Naive B cell (primary cell): Measurements from ENCODE around the gene MLLT6. TPM values are rescaled to one million over a fixed set of nuclear protein-coding genes. Genes with fewer than 3 reads are reported as not detected.

Source experiments
- ATAC-seq, 2 donors: fragments of 150-1000 bp; cut with Tn5 transposase; 2 replicates each; pipeline ENCODE4 v1.10.0; 2021; ENCODE audit warnings: low read depth in 2 of 2, mild to moderate bottlenecking in 2 of 2, moderate library complexity in 2 of 2
- DNase-seq: peaks from one replicate; pipeline ENCODE4 v3.0.0; 2022
- H3K27ac Mint-ChIP-seq, 6 donors: one replicate each; pipeline ENCODE4 v1.8.0; 2020 to 2022; ENCODE audit warnings: mild to moderate bottlenecking in 6 of 6, mixed read lengths in 6 of 6, moderate library complexity in 5 of 6, inconsistent platforms in 2 of 6
- H3K27me3 Mint-ChIP-seq, 3 donors: one replicate each; pipeline ENCODE4 v1.8.0; 2021 to 2022; ENCODE audit warnings: mixed read lengths in 3 of 3, mild to moderate bottlenecking in 1 of 3
- H3K36me3 Mint-ChIP-seq, 2 donors: one replicate each; pipeline ENCODE4 v1.8.0; 2020 to 2022; ENCODE audit warnings: mixed read lengths in 2 of 2, inconsistent platforms in 1 of 2, mild to moderate bottlenecking in 1 of 2
- H3K4me1 Mint-ChIP-seq, 3 donors: one replicate each; pipeline ENCODE4 v1.8.0; 2020 to 2022; ENCODE audit warnings: mixed read lengths in 3 of 3, inconsistent platforms in 1 of 3, mild to moderate bottlenecking in 1 of 3, moderate library complexity in 1 of 3
- H3K4me3 Mint-ChIP-seq, 8 donors: one replicate each; pipeline ENCODE4 v1.8.0; 2020 to 2022; ENCODE audit warnings: mild to moderate bottlenecking in 8 of 8, mixed read lengths in 8 of 8, moderate library complexity in 8 of 8, inconsistent platforms in 2 of 8
- H3K9me3 Mint-ChIP-seq, 7 donors: one replicate each; pipeline ENCODE4 v1.8.0; 2020 to 2022; ENCODE audit warnings: mixed read lengths in 7 of 7, mild to moderate bottlenecking in 5 of 7, inconsistent platforms in 2 of 7, moderate library complexity in 1 of 7
- polyA plus RNA-seq, 6 donors: library from polyadenylated mRNA; unstranded; fragments of 300-500 nt; fragmentation: Illumina TruSeq; gene quantifications; one replicate each; pipeline ENCODE4 v1.2.3, GENCODE V29; 2021; ENCODE audit warnings: low read depth in 6 of 6

The MLLT6 gene
- polyA plus RNA-seq, 6 donors from 2014 or later: 1.7 to 9.0 (median 4.7) TPM

DNA sequence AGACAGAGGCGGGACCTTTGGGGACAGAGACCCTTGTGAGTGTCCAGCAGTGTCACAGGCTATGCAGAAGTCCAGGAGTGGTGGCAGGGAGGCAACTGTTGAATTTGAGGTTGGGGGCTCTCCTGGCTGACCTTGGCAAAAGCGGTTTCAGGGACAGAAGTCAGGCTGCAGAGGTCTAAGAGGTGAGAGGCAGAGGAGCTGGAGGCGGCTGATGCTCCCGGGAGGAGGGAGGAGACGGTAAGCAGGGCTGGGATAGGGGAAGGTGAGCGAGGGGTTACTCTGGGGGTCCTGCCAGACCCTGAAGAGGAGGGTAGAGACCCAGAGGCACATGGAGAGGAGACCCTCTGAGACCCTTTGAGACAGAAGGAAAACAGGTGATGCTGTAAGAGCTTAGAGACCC is 35.6 kb upstream of the MLLT6 start:
- Mint-ChIP-seq H3K4me1 (peaks cover 14 to 23% (median 21%) of the 10 kb centered on the region in 3 donors), H3K36me3 (peaks cover 0 to 4% of the 10 kb centered on the region in 2 donors), H3K9me3 (peaks cover 0 to under 1% (median 0%) of the 10 kb centered on the region in 7 donors), H3K27ac (peak overlapping the region in 1 of 6 donors; percentile 84), H3K4me3 (peak overlapping the region in 1 of 8 donors; percentile 40), H3K27me3 (peaks cover 50 to 68% (median 62%) of the 10 kb centered on the region in 3 donors)
- ATAC-seq (no peak), DNase-seq (no peak)

DNA sequence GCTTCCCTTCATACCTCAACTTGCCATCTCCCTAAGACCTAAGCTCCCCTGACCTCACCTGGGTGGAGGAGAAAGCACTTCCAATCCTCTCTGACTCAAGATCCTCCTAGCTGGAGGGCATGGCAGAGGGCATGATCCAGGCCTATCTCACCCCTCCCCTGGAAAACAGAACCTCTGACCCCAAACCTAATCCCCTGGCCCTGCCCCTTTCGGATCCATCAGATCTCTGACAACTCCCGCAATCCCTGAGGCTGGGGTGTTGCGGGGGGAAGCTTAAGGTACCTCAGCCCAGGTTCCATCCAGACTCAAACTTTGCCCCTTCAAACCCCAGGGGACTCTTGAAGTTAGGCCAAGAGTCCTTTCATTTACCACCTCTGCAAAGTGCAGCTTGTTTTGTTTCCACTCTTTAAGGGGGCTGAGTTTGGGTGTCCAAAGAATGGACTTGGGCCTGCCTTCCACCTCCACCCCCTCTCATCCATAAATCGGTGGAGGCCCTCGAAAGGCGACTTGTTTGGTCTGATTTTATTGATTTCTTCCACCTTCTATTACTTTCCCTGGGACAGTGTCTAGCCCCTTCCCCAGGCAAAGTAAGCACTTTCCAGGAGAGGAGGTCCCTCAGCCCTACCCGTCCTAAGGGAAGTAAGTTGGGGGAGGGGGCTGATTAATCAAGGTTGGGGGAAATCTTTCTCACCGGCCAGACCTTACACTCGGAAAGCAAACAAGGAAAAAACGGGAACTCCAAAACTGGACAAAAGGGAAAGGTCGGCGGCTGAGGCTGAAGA is 32.9 kb upstream of the MLLT6 start:
- H3K9me3 Mint-ChIP-seq: no peaks in the 10 kb centered on the region
- peak overlapping the region in 6 of 8 donors; percentile 34 to 78 (median 43) for H3K4me3 Mint-ChIP-seq
- peak overlapping the region in 2 of 6 donors; percentile 42 to 70 for H3K27ac Mint-ChIP-seq
- ATAC-seq (no peak), DNase-seq (no peak)
- peaks cover 23 to 42% (median 42%) of the 10 kb centered on the region in 3 donors for H3K4me1 Mint-ChIP-seq
- peaks cover 59 to 83% (median 74%) of the 10 kb centered on the region in 3 donors for H3K27me3 Mint-ChIP-seq
- no peaks in the 10 kb centered on the region for H3K36me3 Mint-ChIP-seq

DNA sequence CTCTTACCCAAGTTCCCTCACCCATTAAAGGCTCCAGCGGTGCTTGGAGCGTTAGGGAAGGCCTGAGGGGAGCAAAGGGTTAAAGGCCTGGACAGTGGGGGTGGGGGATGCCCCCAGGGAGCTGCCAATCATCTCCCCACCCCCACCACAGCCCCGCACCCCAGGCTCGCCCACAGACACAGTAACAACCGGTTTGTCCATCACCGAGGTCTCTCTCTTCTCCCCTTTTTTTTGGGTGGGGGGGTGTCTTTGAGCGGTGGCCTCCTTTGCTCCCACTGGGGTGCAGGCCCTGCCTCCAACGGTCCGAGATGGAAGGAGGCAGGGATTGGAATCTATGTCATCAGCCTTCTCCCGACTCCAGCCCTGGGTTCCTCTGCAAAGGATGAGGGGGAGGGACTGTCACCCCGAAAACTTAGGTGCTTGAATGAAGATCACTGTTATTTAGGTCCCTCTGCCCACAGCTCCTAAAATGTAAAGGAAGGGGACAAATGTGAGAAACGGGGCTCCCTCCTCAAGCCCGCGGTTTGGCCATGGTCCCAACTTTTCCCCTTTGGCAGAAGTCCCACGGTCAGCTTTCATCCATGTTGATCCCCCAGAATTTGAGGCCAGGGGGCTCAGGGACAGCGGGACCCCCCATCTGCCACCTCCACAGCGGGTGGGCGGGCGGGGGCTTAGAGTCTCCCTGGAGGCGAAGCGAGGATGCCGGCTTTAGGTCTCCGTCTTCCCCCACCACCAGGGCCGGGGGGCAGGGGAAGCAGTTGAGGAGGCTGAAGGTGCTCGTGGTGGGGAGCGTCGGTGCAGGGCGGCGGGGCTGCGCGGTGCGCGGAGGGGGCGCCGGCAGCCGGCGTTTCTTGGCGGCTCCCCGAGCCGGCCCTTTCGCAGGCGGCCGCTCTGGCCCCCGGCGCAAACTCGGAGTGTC is 32.0 kb upstream of the MLLT6 start:
- H3K27me3 Mint-ChIP-seq: peaks cover 54 to 74% (median 65%) of the 10 kb centered on the region in 3 donors
- H3K4me1 Mint-ChIP-seq: peaks cover 18 to 41% (median 39%) of the 10 kb centered on the region in 3 donors
- ATAC-seq (no peak), DNase-seq (no peak)
- no peaks in the 10 kb centered on the region for H3K9me3 Mint-ChIP-seq
- H3K27ac Mint-ChIP-seq: peak overlapping the region in 1 of 6 donors; percentile 47
- H3K4me3 Mint-ChIP-seq: peak overlapping the region; percentile 32 to 85 (median 63)
- no peaks in the 10 kb centered on the region for H3K36me3 Mint-ChIP-seq

DNA sequence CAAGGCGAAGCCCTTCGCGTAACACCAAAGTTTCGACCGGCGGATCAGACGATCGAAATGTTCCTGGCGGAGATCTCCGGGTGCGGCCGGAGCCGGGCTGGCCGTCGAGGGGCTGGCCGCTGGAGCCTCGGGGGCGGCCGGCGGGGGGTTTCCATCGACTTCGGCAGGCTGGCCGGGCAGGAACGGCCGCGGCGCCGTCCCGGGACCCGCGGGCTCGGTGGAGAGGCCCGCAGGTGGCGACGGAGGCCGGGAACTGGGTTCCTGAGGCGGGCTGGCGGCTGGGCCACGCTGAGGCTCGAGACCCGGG is 31.4 kb upstream of the MLLT6 start:
- H3K27ac Mint-ChIP-seq: no peak overlapping the region
- H3K27me3 Mint-ChIP-seq: peaks cover 50 to 68% (median 58%) of the 10 kb centered on the region in 3 donors
- H3K4me1 Mint-ChIP-seq: peaks cover 18 to 41% (median 39%) of the 10 kb centered on the region in 3 donors
- ATAC-seq: peak; percentile 7 to 13
- peak overlapping the region in 2 of 8 donors; percentile 68 to 72 for H3K4me3 Mint-ChIP-seq
- no peaks in the 10 kb centered on the region for H3K36me3 Mint-ChIP-seq
- peak; percentile 24 for DNase-seq
- no peaks in the 10 kb centered on the region for H3K9me3 Mint-ChIP-seq

DNA sequence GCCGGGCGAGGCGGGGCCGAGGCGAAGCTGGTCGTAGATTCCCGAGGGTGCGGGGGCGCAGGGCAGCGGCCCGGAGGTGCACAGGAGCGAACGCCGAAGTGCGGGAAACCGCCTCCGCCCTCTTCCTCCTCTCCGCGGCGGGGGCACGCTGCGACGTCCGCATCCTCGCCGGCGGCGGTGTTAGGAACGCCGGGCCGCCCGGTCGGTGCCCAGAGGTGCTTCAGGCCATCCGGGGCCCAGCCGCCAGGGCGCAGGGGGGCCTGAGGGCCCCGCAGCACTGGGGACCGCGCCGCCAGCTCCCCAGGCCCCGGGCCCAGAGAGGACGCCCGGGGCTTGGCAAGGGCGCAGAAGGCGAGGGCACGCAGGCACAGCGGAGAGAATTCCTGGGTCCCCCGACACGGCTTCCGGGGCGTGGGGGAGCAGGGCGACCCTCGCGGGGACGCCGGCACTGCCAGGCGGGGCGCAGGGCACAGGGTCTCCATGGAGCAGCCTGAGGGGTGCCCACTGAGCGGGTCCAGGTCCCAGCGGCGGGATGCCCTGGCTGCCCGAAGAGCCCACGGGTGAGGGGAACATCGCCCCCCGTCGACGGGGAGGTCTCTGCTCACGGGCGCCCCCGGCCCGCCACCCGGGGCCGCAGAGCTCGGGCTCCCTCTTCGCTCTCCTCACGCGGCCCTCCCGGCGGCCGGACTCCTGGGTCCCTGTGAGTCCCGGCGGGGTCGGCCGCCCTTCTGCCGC is 30.9 kb upstream of the MLLT6 start:
- Mint-ChIP-seq H3K9me3 (no peaks in the 10 kb centered on the region), H3K36me3 (no peaks in the 10 kb centered on the region), H3K4me1 (peaks cover 18 to 41% (median 39%) of the 10 kb centered on the region in 3 donors), H3K27me3 (peaks cover 45 to 63% (median 53%) of the 10 kb centered on the region in 3 donors), H3K27ac (no peak overlapping the region), H3K4me3 (peak overlapping the region in 5 of 8 donors; percentile 33 to 72 (median 68))
- DNase-seq: peak; percentile 25
- peak; percentile 20 to 24 for ATAC-seq

DNA sequence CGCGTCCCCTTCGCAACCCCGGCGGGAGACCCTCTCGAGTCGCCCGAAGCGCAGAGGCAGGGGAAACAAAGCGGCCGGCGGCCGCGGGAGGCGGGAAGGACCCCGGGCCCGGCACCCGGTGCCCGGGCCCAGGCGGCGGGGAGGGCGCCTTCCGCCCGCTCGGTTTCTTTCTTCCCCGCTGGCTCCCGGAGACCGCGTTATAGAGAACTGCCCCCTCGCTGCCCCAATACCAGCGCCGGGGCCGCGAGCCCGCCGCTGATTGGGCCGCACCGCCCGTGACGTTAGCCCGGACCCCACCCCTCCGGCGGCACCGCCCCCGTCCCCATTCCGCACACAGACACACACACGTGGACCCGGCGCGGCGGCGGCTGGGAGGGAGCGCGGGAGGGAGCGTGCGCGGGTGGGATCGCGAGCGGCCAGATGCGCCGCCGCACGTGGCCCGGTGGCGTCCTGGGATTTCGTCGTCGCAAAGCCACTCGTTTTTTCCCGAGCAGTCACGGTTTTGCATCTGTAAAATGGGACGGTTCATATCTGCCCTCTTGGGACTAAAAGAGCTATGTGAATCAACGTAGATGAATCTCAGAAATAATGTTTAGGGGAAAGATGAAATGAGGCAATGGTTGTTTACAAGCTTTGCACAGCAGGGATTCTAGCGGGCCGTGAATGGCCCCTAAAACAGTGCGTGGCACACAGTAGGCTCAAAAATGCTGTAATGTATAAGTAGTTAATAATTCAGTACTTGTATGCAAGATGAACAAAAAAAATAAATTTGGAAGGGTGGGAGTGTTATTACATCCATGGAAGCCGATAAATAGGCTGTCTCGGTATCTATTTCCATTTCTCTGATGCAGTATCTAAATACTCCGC is 30.1 kb upstream of the MLLT6 start, which contains the start of gene EPOP:
Gene EPOP, minus strand, starts transcription at position 209 of the 867 bp plus-strand sequence. CDS start 462 bp downstream, outside the sequence.
- Mint-ChIP-seq H3K4me1 (peaks cover 18 to 41% (median 39%) of the 10 kb centered on the region in 3 donors), H3K27me3 (peaks cover 38 to 55% (median 45%) of the 10 kb centered on the region in 3 donors), H3K27ac (peak within 1 kb of the TSS in 2 of 6 donors; percentile 27 to 83), H3K36me3 (no peaks in the 10 kb centered on the region), H3K4me3 (peak within 1 kb of the TSS; percentile 68 to 86 (median 74)), H3K9me3 (no peaks in the 10 kb centered on the region)
- ATAC-seq (peak; percentile 79), DNase-seq (peak; percentile 77)

DNA sequence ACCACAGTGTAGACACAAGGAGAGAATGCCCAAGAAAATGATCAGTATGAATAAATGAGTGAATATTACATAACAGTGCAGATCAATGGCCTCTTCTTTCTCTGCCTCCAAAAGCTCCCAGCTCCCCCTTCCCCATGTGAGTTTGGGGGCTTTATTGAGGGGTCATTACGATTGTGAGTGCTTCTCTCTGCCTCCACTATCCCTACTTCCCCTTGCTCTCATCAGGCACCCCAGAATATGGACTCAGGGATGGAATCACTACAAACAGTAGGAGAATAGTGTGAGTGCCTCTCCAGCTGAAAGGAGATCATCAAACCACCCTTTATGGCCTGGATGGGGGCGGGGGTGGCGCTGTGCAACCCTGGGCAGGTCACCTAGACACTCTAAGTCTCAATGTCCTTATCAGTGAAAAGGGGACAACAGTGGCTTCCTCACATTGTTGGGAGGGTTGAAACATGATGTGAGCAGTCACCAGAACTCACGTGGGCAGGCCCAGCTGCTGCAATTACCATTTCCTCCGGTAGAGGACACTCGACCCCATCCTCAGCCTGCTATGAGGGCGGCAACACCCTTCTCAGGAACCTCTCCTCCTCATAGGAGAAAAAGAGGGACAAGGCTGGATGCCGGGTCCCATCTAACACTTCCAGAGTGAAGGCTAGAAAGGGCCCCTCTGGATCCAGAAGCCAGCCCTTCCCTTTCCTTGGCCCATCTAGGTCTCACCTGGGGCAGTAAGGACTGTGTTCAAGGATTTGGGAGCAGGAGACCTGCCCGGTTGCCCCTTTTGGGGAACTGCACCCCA is 28.2 kb upstream of the MLLT6 start:
- H3K36me3 Mint-ChIP-seq: no peaks in the 10 kb centered on the region
- peak overlapping the region in 5 of 8 donors; percentile 17 to 84 (median 63) for H3K4me3 Mint-ChIP-seq
- H3K4me1 Mint-ChIP-seq: peaks cover 14 to 31% (median 26%) of the 10 kb centered on the region in 3 donors
- peaks cover 20 to 36% (median 31%) of the 10 kb centered on the region in 3 donors for H3K27me3 Mint-ChIP-seq
- H3K9me3 Mint-ChIP-seq: no peaks in the 10 kb centered on the region
- DNase-seq (peak; percentile 74), ATAC-seq (peak; percentile 61)
- no peak overlapping the region for H3K27ac Mint-ChIP-seq

DNA sequence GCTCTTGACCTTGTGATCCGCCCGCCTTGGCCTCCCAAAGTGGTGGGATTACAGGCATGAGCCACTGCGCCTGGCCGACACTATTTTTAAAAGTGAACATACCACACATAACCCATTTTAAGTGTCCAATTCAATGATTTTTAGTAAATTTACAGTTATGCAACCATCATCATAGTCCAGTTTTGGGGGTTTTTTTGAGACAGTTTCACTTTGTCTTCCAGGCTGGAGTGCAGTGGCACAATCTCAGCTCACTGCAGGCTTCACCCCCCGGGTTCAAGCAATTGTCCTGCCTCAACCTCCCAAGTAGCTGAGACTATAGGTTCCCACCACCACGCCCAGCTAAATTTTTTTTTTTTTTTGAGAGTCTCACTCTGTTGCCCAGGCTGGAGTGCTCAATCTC is 27.3 kb upstream of the MLLT6 start:
- DNase-seq: no peak
- no peak overlapping the region for H3K4me3 Mint-ChIP-seq
- H3K36me3 Mint-ChIP-seq: no peaks in the 10 kb centered on the region
- peaks cover 12 to 26% (median 22%) of the 10 kb centered on the region in 3 donors for H3K4me1 Mint-ChIP-seq
- peaks cover 18 to 26% (median 22%) of the 10 kb centered on the region in 3 donors for H3K27me3 Mint-ChIP-seq
- ATAC-seq: no peak
- H3K9me3 Mint-ChIP-seq: no peaks in the 10 kb centered on the region
- no peak overlapping the region for H3K27ac Mint-ChIP-seq

DNA sequence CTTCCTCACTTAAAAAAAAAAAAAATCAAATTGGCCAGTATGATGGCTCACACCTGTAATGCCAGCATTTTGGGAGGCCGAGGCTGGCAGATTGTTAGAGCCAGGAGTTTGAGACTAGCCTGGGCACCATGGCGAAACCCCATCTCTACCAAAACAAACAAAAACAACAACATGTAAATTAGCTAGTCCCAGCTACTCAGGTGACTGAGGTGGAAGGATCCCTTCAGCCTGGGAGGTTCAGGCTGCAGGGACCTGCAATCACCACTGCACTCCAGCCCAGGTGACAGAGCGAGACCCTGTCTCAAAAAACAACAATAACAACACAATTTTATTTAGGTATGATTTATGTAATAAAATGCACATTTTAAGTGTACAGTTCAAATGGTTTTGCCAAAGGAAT is 24.0 kb upstream of the MLLT6 start:
- Mint-ChIP-seq H3K36me3 (no peaks in the 10 kb centered on the region), H3K27ac (no peak overlapping the region), H3K27me3 (peaks cover 15 to 20% (median 16%) of the 10 kb centered on the region in 3 donors), H3K4me1 (peaks cover 0 to 13% (median 10%) of the 10 kb centered on the region in 3 donors), H3K4me3 (no peak overlapping the region), H3K9me3 (no peaks in the 10 kb centered on the region)
- ATAC-seq: no peak
- DNase-seq: no peak

DNA sequence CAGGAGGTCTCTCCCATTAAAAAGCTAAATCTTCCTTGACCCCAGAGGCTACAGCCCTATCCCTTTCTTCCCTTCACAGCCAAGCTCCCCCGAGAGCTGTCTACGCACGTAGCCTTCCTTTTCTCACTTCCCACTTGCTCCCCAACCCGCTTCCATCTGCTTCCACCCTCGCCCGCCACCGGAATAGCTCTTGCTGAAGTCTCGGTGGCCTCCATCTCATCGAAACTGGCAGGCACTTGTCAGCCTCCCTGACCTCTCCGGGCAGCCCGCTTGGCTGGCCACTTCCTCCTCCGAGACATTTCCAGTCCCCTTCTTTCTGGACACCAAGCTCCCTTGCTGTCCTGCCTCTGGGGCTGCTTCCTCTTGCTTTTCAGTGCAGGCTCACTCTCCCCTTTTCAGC is 19.6 kb upstream of the MLLT6 start:
- no peaks in the 10 kb centered on the region for H3K4me1 Mint-ChIP-seq
- DNase-seq (no peak), ATAC-seq (no peak)
- peaks cover 0 to 1% (median 0%) of the 10 kb centered on the region in 7 donors for H3K9me3 Mint-ChIP-seq
- H3K27me3 Mint-ChIP-seq: peaks cover 7 to 28% (median 16%) of the 10 kb centered on the region in 3 donors
- no peaks in the 10 kb centered on the region for H3K36me3 Mint-ChIP-seq
- H3K27ac Mint-ChIP-seq: peak overlapping the region in 1 of 6 donors; percentile 57
- no peak overlapping the region for H3K4me3 Mint-ChIP-seq

DNA sequence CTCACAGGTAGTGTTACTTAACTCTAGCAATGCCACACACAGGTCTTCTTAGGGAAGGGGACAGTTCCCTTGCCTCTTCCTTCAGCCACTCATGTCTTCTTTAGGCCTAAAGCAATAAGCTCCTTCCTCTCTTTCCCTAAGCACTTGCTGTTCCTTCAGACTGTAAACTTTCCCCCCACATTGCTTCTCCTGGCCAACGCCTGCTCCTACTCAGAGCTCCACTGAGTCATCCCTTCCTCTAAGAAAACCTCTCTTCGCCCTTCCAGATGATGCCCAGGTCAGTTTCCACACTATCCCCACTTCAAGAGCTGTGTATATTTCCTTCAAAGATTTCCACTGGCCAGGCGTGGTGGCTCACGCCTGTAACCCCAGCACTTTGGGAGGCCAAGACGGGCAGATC is 17.8 kb upstream of the MLLT6 start:
- ATAC-seq (no peak), DNase-seq (no peak)
- peak overlapping the region in 1 of 8 donors; percentile 27 for H3K4me3 Mint-ChIP-seq
- H3K36me3 Mint-ChIP-seq: no peaks in the 10 kb centered on the region
- peaks cover 0 to 1% (median 0%) of the 10 kb centered on the region in 7 donors for H3K9me3 Mint-ChIP-seq
- H3K4me1 Mint-ChIP-seq: no peaks in the 10 kb centered on the region
- H3K27me3 Mint-ChIP-seq: peaks cover 7 to 35% (median 24%) of the 10 kb centered on the region in 3 donors
- H3K27ac Mint-ChIP-seq: no peak overlapping the region
